ENCODE data around the gene ATXN2. TPM values are rescaled to one million over a fixed set of nuclear protein-coding genes. Genes with fewer than 3 reads are reported as not detected.

Gene ATXN2
- total RNA-seq, 2 experiments from 2014 or later = 21.9 to 23.7 TPM

DNA sequence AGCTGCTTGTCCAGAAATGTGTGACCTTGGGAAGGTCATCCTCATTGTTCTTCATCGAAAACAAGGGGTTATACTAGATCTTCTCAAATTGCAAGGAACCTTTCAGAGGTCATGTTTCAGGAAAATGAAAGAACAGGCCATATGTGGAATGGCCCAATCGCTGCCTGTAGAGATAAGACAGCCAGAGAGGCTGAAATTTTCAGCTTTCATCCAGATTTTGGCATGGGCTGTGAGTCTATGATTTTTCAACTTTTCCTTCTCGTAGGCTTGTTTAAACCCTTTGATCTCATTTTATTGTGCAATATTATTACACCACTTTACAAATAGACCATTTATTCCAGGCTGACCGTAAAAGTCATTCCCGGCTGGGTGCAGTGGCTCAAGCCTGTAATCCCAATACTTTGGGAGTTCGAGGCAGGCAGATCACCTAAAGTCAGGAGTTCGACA lies 17.1 kb upstream of the ATXN2 start:
- Histone ChIP-seq H3K36me3 (ENCODE audit: insufficient read depth, low read length) (no peaks in the 10 kb centered on the region), H3K27ac (ENCODE audit: low read depth in 1 of 2, low read length in 2 of 2) (no peak overlapping the region), H3K4me3 (ENCODE audit: low read length) (no peak overlapping the region), H3K9me3 (ENCODE audit: control insufficient read depth in 1 of 2, insufficient read depth in 1 of 2, low read length in 2 of 2) (no peaks in the 10 kb centered on the region), H3K4me1 (ENCODE audit: insufficient read depth, low read length) (no peaks in the 10 kb centered on the region), H3K27me3 (ENCODE audit: control insufficient read depth in 1 of 2, insufficient read depth in 2 of 2, low read length in 2 of 2) (no peaks in the 10 kb centered on the region)
- TF ChIP-seq, protein P1, sequence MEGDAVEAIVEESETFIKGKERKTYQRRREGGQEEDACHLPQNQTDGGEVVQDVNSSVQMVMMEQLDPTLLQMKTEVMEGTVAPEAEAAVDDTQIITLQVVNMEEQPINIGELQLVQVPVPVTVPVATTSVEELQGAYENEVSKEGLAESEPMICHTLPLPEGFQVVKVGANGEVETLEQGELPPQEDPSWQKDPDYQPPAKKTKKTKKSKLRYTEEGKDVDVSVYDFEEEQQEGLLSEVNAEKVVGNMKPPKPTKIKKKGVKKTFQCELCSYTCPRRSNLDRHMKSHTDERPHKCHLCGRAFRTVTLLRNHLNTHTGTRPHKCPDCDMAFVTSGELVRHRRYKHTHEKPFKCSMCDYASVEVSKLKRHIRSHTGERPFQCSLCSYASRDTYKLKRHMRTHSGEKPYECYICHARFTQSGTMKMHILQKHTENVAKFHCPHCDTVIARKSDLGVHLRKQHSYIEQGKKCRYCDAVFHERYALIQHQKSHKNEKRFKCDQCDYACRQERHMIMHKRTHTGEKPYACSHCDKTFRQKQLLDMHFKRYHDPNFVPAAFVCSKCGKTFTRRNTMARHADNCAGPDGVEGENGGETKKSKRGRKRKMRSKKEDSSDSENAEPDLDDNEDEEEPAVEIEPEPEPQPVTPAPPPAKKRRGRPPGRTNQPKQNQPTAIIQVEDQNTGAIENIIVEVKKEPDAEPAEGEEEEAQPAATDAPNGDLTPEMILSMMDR (IDR thresholded peaks at IDR 0.05) = no peak
- no peaks in the 10 kb centered on the region for H3K9me3 Mint-ChIP-seq
- DNase-seq = no peak
- intact Hi-C loops (cut with DNase I, micrococcal nuclease) = no loop called here
- no peaks in the 10 kb centered on the region for H3K36me3 Mint-ChIP-seq (ENCODE audit: low read depth)
- CTCF ChIA-PET = no interaction called here
- POLR2A ChIA-PET = no interaction called here
- no peaks in the 10 kb centered on the region for H3K27me3 Mint-ChIP-seq
- no peaks in the 10 kb centered on the region for H3K4me1 Mint-ChIP-seq (ENCODE audit: low read depth)
- no peak for ATAC-seq (ENCODE audit: poor library complexity)
- H3K27ac Mint-ChIP-seq = no peak overlapping the region
- no peak overlapping the region for H3K4me3 Mint-ChIP-seq

DNA sequence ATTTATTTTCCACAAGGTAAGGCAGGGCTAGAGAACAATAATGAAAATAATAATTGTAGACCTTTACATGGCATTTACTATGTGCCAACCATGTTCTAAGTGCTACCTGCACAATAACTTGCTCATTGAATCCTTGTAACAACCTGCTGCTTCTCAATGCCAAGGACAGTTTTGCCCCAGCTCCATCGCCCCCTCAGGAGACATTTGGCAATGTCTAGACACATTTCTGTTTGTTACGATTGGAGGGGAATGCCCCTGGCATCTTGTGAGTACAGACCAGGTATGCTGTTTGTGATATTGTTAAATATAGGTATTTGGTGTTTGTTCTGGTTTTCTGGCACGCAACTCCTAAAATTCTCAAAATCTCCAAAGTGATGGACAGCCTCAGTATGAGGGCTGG lies 8.1 kb upstream of the ATXN2 start:
- no peak overlapping the region for H3K4me3 ChIP-seq (ENCODE audit: low read length)
- Mint-ChIP-seq H3K27me3 (no peaks in the 10 kb centered on the region), H3K27ac (no peak overlapping the region), H3K4me3 (no peak overlapping the region), H3K4me1 (ENCODE audit: low read depth) (no peaks in the 10 kb centered on the region), H3K36me3 (ENCODE audit: low read depth) (no peaks in the 10 kb centered on the region), H3K9me3 (no peaks in the 10 kb centered on the region)
- no peak overlapping the region for H3K27ac ChIP-seq (ENCODE audit: low read depth in 1 of 2, low read length in 2 of 2)
- no peaks in the 10 kb centered on the region for H3K36me3 ChIP-seq (ENCODE audit: insufficient read depth, low read length)
- no peaks in the 10 kb centered on the region for H3K4me1 ChIP-seq (ENCODE audit: insufficient read depth, low read length)
- H3K9me3 ChIP-seq (ENCODE audit: control insufficient read depth in 1 of 2, insufficient read depth in 1 of 2, low read length in 2 of 2) = no peaks in the 10 kb centered on the region
- POLR2A ChIA-PET = interaction anchor here (1.4 kb wide), 1 partner anchor 11 kb away, joined by 4 read pairs; no protein-coding TSS in a partner anchor
- no peaks in the 10 kb centered on the region for H3K27me3 ChIP-seq (ENCODE audit: control insufficient read depth in 1 of 2, insufficient read depth in 2 of 2, low read length in 2 of 2)
- ATAC-seq (ENCODE audit: poor library complexity) (no peak), DNase-seq (peak in 2 of 14 experiments; percentile 13 to 18)
- intact Hi-C loops (cut with DNase I, micrococcal nuclease) = no loop called here
- CTCF ChIA-PET = no interaction called here
- TF ChIP-seq, protein P1 (IDR thresholded peaks at IDR 0.05) = no peak

DNA sequence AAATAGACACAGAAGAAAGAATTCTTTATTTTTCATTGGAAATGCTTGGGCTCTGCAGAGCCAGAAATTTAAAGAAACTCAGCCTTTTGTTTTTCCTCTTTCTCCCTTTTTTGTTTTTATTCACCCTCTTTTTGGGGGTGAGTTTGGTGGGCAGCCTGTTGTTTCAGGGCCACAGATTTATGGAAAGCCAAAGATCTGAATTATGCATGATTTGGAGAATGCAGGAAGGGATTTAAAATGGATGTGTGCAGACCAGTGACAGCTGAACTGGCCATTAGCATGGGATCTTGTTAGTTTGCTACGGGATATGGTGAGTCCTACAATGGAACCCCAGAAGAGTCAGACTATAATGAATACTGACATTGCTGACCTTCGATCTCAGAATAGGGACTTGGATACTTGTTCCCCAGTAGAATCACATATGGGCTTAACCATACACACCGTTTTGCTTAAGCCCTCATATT lies 7.7 kb upstream of the ATXN2 start:
- intact Hi-C loops (cut with DNase I, micrococcal nuclease) = no loop called here

More for the DNA sequence above, 7.7 kb upstream of the ATXN2 start:
- H3K4me1 Mint-ChIP-seq (ENCODE audit: low read depth) = no peaks in the 10 kb centered on the region
- no peak overlapping the region for H3K27ac ChIP-seq (ENCODE audit: low read depth in 1 of 2, low read length in 2 of 2)
- H3K36me3 ChIP-seq (ENCODE audit: insufficient read depth, low read length) = no peaks in the 10 kb centered on the region
- POLR2A ChIA-PET = interaction anchor here (1.4 kb wide), 1 partner anchor 11 kb away, joined by 4 read pairs; no protein-coding TSS in a partner anchor
- ATAC-seq (ENCODE audit: poor library complexity) (no peak), DNase-seq (no peak)
- H3K27ac Mint-ChIP-seq = no peak overlapping the region
- H3K9me3 ChIP-seq (ENCODE audit: control insufficient read depth in 1 of 2, insufficient read depth in 1 of 2, low read length in 2 of 2) = no peaks in the 10 kb centered on the region
- no peak overlapping the region for H3K4me3 ChIP-seq (ENCODE audit: low read length)
- H3K9me3 Mint-ChIP-seq = no peaks in the 10 kb centered on the region
- TF ChIP-seq, protein P1 (IDR thresholded peaks at IDR 0.05) = no peak
- no peaks in the 10 kb centered on the region for H3K27me3 Mint-ChIP-seq
- CTCF ChIA-PET = no interaction called here
- no peaks in the 10 kb centered on the region for H3K27me3 ChIP-seq (ENCODE audit: control insufficient read depth in 1 of 2, insufficient read depth in 2 of 2, low read length in 2 of 2)
- H3K4me1 ChIP-seq (ENCODE audit: insufficient read depth, low read length) = no peaks in the 10 kb centered on the region
- no peaks in the 10 kb centered on the region for H3K36me3 Mint-ChIP-seq (ENCODE audit: low read depth)
- no peak overlapping the region for H3K4me3 Mint-ChIP-seq

Measured in CD4-positive, alpha-beta T cell (primary cell).